PC-3 (cell line): Measurements from ENCODE around the gene FOXP1. TPM values are rescaled to one million over a fixed set of nuclear protein-coding genes. Genes with fewer than 3 reads are reported as not detected.
A peak's percentile ranks its signal among the peaks of the same experiment; 100 is the strongest.

Experiments used
- ATAC-seq: fragments of 200-7000 bp; cut with Tn5 transposase; 2 replicates; pipeline ENCODE4 v1.9.1; 2020; ENCODE audit warnings: mild to moderate bottlenecking, moderate library complexity
- BruUV-seq: library from RNA; stranded (reverse); fragments of 400-500 nt; replicated peaks from 2 replicates; lab custom pipeline; 2021; lab: Mats Ljungman, UMichigan
- CTCF ChIA-PET: fragments of 300-600 bp; sonication (Branson Sonifier 250); formaldehyde crosslinking; loops from one replicate; lab custom pipeline; 2022; ENCODE audit warnings: antibody characterized with exemption; lab: Charles Lee
- POLR2A ChIA-PET: fragments of 300-600 bp; sonication (Branson Sonifier 250); formaldehyde crosslinking; loops from one replicate; lab custom pipeline; 2022; ENCODE audit warnings: antibody characterized with exemption; ENCODE audit not compliant: unreplicated experiment; lab: Charles Lee
- DNase-seq: peaks from one replicate; pipeline ENCODE4 v3.0.0-alpha.2; 2015
- H2AFZ ChIP-seq: fragments of 300-600 bp; sonication (generic); 2 replicates; pipeline ENCODE4 v1.6.0; 2016; ENCODE audit warnings: antibody characterized with exemption, low read length
- H3F3A ChIP-seq: fragments of 300-600 bp; sonication (generic); one replicate; pipeline ENCODE4 v1.6.0; 2017; ENCODE audit warnings: antibody characterized with exemption, low read length, control low read depth, mild to moderate bottlenecking; ENCODE audit not compliant: unreplicated experiment
- H3K27ac ChIP-seq: fragments of 300-600 bp; sonication (generic); 2 replicates; pipeline ENCODE4 v1.5.1; 2016; ENCODE audit warnings: mild to moderate bottlenecking, low read length
- H3K27me3 ChIP-seq: fragments of 300-600 bp; sonication (generic); 2 replicates; pipeline ENCODE4 v1.6.1; 2016; ENCODE audit warnings: low read length, mixed read lengths
- H3K36me3 ChIP-seq: fragments of 300-600 bp; sonication (generic); 2 replicates; pipeline ENCODE4 v1.6.1; 2016; ENCODE audit warnings: low read depth, mixed run types, low read length, mixed read lengths
- H3K4me1 ChIP-seq: fragments of 300-600 bp; sonication (generic); 2 replicates; pipeline ENCODE4 v1.5.1; 2016; ENCODE audit warnings: low read length; ENCODE audit not compliant: insufficient read depth
- H3K4me2 ChIP-seq: fragments of 300-600 bp; sonication (generic); 2 replicates; pipeline ENCODE4 v1.6.0; 2016; ENCODE audit warnings: low read length
- H3K4me3 ChIP-seq: fragments of 300-600 bp; sonication (generic); 2 replicates; pipeline ENCODE4 v1.5.1; 2016; ENCODE audit warnings: mild to moderate bottlenecking, low read length, mixed read lengths
- H3K79me2 ChIP-seq: fragments of 300-600 bp; sonication (generic); 2 replicates; pipeline ENCODE4 v1.6.1; 2017; ENCODE audit warnings: low read length, mixed read lengths
- H3K9ac ChIP-seq: fragments of 300-600 bp; sonication (generic); 2 replicates; pipeline ENCODE4 v1.6.0; 2016; ENCODE audit warnings: mild to moderate bottlenecking, low read length
- H3K9me2 ChIP-seq: fragments of 300-600 bp; sonication (generic); replicated peaks from 2 replicates; pipeline ENCODE4 v1.6.1; 2016; ENCODE audit warnings: mixed run types, low read length, mixed read lengths
- H3K9me3 ChIP-seq: fragments of 300-600 bp; sonication (generic); 2 replicates; pipeline ENCODE4 v1.6.1; 2016; ENCODE audit warnings: low read length, mixed read lengths
- H4K20me1 ChIP-seq: fragments of 300-600 bp; sonication (generic); 2 replicates; pipeline ENCODE4 v1.6.1; 2016; ENCODE audit warnings: low read length, mixed read lengths
- CTCF ChIP-seq: fragments of 300-600 bp; sonication (generic); conservative IDR thresholded peaks from 2 replicates; pipeline ENCODE4 v1.5.1; 2017; ENCODE audit warnings: antibody characterized with exemption, low read depth, mild to moderate bottlenecking, low read length
- EZH2 ChIP-seq: fragments of 300-600 bp; sonication (generic); IDR thresholded peaks from one replicate; pipeline ENCODE4 v1.6.1; 2017; ENCODE audit warnings: antibody characterized with exemption, mild to moderate bottlenecking, low read length; ENCODE audit not compliant: unreplicated experiment
- EZH2phosphoT487 ChIP-seq: fragments of 300-600 bp; sonication (generic); IDR thresholded peaks from 2 replicates; pipeline ENCODE4 v1.6.1; 2018; ENCODE audit warnings: mild to moderate bottlenecking, antibody characterized with exemption, low read length, borderline replicate concordance
- intact Hi-C: fragments of 100-400 bp; cut with micrococcal nuclease; formaldehyde crosslinking; loops from 2 replicates; pipeline ENCODE4 v1.9.0; 2023
- total RNA-seq: library from RNA; depleted of rRNA; stranded (reverse); fragments of >200 nt; gene quantifications from 2 replicates; pipeline ENCODE4 v1.2.3, GENCODE V29; 2014

FOXP1 gene
- total RNA-seq, 1 experiment from 2014 or later: 35.3 TPM

- H3K4me3 ChIP-seq: no peak overlapping the region
- DNase-seq (no peak), ATAC-seq (no peak)
- H2AFZ ChIP-seq: no peak overlapping the region
- no TSS peak for BruUV-seq
- ChIA-PET CTCF (no interaction called here), POLR2A (interaction anchor here (0.6 kb wide), 1 partner anchor 317 kb away, joined by 3 read pairs; no protein-coding TSS in a partner anchor)
- no peaks in the 10 kb centered on the region for H3K79me2 ChIP-seq
- H3K9me2 ChIP-seq: no peaks in the 10 kb centered on the region
- no peak overlapping the region for H3K27ac ChIP-seq
- H3K36me3 ChIP-seq: peaks cover 39% of the 10 kb centered on the region
- no peaks in the 10 kb centered on the region for H3K27me3 ChIP-seq
- intact Hi-C loops: no loop called here
- H3F3A ChIP-seq: no peaks in the 10 kb centered on the region
- no peak overlapping the region for H3K4me2 ChIP-seq
- TF ChIP-seq EZH2: no peak
- no peak for TF ChIP-seq CTCF
- no peak for TF ChIP-seq EZH2phosphoT487
- H3K4me1 ChIP-seq: peaks cover 3% of the 10 kb centered on the region; the same call in 1 of the 2 replicates
- H3K9me3 ChIP-seq: no peaks in the 10 kb centered on the region
- H3K9ac ChIP-seq: no peak overlapping the region
- H4K20me1 ChIP-seq: no peaks in the 10 kb centered on the region
Observed at GRCh38 chr3:70974747-70975146, 608.8 kb downstream of the FOXP1 start.

- H4K20me1 ChIP-seq: no peaks in the 10 kb centered on the region
- CTCF ChIA-PET: no interaction called here
- H3K4me2 ChIP-seq: no peak overlapping the region
- no peak overlapping the region for H3K27ac ChIP-seq
- H3K9me3 ChIP-seq: no peaks in the 10 kb centered on the region
- no peak overlapping the region for H2AFZ ChIP-seq
- peaks cover 3% of the 10 kb centered on the region; the same call in 1 of the 2 replicates for H3K4me1 ChIP-seq
- intact Hi-C loops: no loop called here
- no peaks in the 10 kb centered on the region for H3K27me3 ChIP-seq
- DNase-seq (peak; percentile 48), ATAC-seq (no peak)
- BruUV-seq: no TSS peak
- POLR2A ChIA-PET: no interaction called here
- peaks cover 42% of the 10 kb centered on the region for H3K36me3 ChIP-seq
- no peaks in the 10 kb centered on the region for H3F3A ChIP-seq
- H3K9me2 ChIP-seq: no peaks in the 10 kb centered on the region
- no peak for TF ChIP-seq EZH2phosphoT487
- no peak for TF ChIP-seq CTCF
- no peak for TF ChIP-seq EZH2
- no peak overlapping the region for H3K4me3 ChIP-seq
- H3K79me2 ChIP-seq: no peaks in the 10 kb centered on the region
- H3K9ac ChIP-seq: no peak overlapping the region
Observed at GRCh38 chr3:70973558-70973957, 610.0 kb downstream of the FOXP1 start.

GRCh38 chr3:70972855-70973254, 610.7 kb downstream of the FOXP1 start:
- Histone ChIP-seq H3F3A (no peaks in the 10 kb centered on the region), H3K9me2 (no peaks in the 10 kb centered on the region), H3K4me2 (no peak overlapping the region), H3K9ac (no peak overlapping the region), H3K27me3 (no peaks in the 10 kb centered on the region), H2AFZ (no peak overlapping the region), H4K20me1 (no peaks in the 10 kb centered on the region), H3K79me2 (no peaks in the 10 kb centered on the region), H3K9me3 (no peaks in the 10 kb centered on the region), H3K4me3 (no peak overlapping the region), H3K4me1 (peaks cover 3% of the 10 kb centered on the region; the same call in 1 of the 2 replicates), H3K27ac (no peak overlapping the region), H3K36me3 (peaks cover 42% of the 10 kb centered on the region)
- TF ChIP-seq EZH2 (no peak), EZH2phosphoT487 (no peak), CTCF (no peak)
- BruUV-seq: no TSS peak
- ATAC-seq (no peak), DNase-seq (no peak)
- ChIA-PET CTCF (no interaction called here), POLR2A (no interaction called here)
- intact Hi-C loops: no loop called here
